ENCODE data around the gene SLC44A5.

DNA sequence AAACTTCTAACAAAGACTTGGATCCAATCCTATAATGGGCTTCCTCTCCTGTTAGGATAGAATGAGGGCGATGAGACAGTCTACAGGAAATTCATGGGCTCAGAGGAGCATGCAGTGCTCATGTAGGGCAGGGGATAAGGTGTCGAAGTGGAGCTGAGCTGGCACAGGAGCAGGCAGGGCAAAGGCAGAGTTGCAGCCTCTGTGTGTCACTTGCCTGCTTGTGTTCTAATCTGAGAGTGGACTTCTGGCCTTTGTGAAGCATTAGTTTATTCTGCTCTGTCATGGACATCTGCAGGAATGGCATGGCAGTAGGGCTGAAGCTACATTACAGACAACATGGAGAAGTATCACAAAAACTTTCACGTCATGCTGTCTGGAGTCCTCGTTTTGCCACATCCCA lies 444.1 kb downstream of the SLC44A5 start:
- TF ChIP-seq, protein P1, sequence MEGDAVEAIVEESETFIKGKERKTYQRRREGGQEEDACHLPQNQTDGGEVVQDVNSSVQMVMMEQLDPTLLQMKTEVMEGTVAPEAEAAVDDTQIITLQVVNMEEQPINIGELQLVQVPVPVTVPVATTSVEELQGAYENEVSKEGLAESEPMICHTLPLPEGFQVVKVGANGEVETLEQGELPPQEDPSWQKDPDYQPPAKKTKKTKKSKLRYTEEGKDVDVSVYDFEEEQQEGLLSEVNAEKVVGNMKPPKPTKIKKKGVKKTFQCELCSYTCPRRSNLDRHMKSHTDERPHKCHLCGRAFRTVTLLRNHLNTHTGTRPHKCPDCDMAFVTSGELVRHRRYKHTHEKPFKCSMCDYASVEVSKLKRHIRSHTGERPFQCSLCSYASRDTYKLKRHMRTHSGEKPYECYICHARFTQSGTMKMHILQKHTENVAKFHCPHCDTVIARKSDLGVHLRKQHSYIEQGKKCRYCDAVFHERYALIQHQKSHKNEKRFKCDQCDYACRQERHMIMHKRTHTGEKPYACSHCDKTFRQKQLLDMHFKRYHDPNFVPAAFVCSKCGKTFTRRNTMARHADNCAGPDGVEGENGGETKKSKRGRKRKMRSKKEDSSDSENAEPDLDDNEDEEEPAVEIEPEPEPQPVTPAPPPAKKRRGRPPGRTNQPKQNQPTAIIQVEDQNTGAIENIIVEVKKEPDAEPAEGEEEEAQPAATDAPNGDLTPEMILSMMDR (IDR thresholded peaks at IDR 0.05 in 4 of 5, conservative IDR thresholded peaks at IDR 0.05 in 1 of 5): no peak
- TF ChIP-seq POLR2A (IDR thresholded peaks at IDR 0.05): no peak
